Measurements from ENCODE around the gene AKAP5. TPM values are rescaled to one million over a fixed set of nuclear protein-coding genes. Genes with fewer than 3 reads are reported as not detected.

The AKAP5 gene
- total RNA-seq, 2 donors from 2014 or later = 0.51 to 0.82 TPM

DNA sequence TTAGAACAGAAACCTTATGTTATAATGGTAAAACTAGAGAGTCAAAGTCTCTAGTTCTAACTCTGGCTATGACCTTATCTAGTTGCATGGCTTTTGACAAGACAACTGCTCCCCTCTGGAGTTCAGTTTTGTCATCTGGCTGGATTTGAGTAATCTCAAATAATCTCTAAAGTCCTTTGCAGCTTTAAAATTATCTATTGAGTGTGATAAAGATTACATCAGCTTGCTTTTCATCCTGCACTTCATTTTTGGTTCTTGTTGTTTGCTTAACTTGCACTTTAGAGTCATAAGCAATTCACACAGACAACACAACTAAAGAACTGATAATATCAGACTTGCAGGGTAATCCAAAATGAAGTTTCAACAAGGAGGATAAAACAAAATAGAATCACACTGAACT, 2.3 kb downstream of the AKAP5 start:
- Histone ChIP-seq H3K4me3 (no peak overlapping the region), H3K36me3 (no peaks in the 10 kb centered on the region), H3K27ac (no peak overlapping the region), H3K9me3 (no peaks in the 10 kb centered on the region), H3K4me1 (replicated peaks) (peaks cover 4% of the 10 kb centered on the region), H3K27me3 (replicated peaks; ENCODE audit: insufficient read depth) (no peaks in the 10 kb centered on the region)
- TF ChIP-seq, protein P1, sequence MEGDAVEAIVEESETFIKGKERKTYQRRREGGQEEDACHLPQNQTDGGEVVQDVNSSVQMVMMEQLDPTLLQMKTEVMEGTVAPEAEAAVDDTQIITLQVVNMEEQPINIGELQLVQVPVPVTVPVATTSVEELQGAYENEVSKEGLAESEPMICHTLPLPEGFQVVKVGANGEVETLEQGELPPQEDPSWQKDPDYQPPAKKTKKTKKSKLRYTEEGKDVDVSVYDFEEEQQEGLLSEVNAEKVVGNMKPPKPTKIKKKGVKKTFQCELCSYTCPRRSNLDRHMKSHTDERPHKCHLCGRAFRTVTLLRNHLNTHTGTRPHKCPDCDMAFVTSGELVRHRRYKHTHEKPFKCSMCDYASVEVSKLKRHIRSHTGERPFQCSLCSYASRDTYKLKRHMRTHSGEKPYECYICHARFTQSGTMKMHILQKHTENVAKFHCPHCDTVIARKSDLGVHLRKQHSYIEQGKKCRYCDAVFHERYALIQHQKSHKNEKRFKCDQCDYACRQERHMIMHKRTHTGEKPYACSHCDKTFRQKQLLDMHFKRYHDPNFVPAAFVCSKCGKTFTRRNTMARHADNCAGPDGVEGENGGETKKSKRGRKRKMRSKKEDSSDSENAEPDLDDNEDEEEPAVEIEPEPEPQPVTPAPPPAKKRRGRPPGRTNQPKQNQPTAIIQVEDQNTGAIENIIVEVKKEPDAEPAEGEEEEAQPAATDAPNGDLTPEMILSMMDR (IDR thresholded peaks at IDR 0.05) = no peak
- peak; percentile 4 for TF ChIP-seq POLR2AphosphoS5 (IDR thresholded peaks at IDR 0.05)
- intact Hi-C loops (cut with DNase I) = no loop called here
- DNase-seq (ENCODE audit: low spot score) = no peak

DNA sequence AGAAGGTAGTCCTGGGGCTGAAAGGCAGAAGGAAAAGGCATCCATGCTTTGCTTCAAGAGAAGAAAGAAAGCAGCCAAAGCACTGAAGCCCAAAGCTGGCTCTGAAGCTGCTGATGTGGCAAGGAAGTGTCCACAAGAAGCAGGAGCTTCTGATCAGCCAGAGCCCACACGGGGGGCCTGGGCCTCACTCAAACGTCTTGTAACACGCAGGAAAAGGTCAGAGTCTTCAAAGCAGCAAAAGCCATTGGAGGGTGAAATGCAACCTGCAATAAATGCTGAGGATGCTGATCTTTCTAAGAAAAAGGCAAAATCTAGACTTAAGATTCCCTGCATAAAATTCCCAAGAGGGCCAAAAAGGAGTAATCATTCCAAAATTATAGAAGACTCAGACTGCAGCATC, 3.2 kb downstream of the AKAP5 start:
- Histone ChIP-seq H3K4me3 (no peak overlapping the region), H3K36me3 (no peaks in the 10 kb centered on the region), H3K27ac (no peak overlapping the region), H3K9me3 (no peaks in the 10 kb centered on the region), H3K27me3 (replicated peaks; ENCODE audit: insufficient read depth) (no peaks in the 10 kb centered on the region), H3K4me1 (replicated peaks) (peaks cover 4% of the 10 kb centered on the region)
- WGBS = 78% methylated on average over 3 of the region's 3 CpGs
- no peak for DNase-seq (ENCODE audit: low spot score)
- TF ChIP-seq POLR2A (IDR thresholded peaks at IDR 0.05) (no peak), POLR2AphosphoS5 (IDR thresholded peaks at IDR 0.05) (no peak)
- TF ChIP-seq, protein P1 (IDR thresholded peaks at IDR 0.05) = no peak
- intact Hi-C loops (cut with DNase I) = no loop called here

DNA sequence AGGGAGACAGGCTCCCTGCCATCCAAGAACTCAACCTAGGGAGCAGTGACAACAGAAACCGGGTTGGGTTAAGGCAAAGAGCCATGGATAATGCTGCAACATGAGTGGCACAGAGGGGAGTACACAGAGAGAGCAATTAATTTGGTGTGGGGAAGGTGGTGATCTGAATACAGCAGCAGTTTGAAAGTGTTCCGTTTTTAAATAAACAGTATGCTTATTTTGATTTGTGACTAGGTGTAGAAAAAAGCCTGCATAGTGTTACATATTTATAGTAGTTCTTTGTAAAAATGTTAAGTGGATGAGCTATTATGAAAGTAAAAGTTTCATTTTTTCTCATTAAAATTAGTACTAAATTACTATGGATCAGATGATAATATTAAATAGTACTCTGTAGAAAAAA, 8.7 kb downstream of the AKAP5 start:
- no peak overlapping the region for H3K4me3 ChIP-seq
- H3K4me1 ChIP-seq (replicated peaks) = no peaks in the 10 kb centered on the region
- DNase-seq (ENCODE audit: low spot score) = no peak
- no peaks in the 10 kb centered on the region for H3K27me3 ChIP-seq (replicated peaks; ENCODE audit: insufficient read depth)
- 33% methylated on average over 2 of the region's 2 CpGs for WGBS
- no peaks in the 10 kb centered on the region for H3K9me3 ChIP-seq
- H3K27ac ChIP-seq = no peak overlapping the region
- intact Hi-C loops (cut with DNase I) = loop anchor here (10.0 kb wide), 1 partner anchor 129 kb away; no protein-coding TSS in a partner anchor
- no peaks in the 10 kb centered on the region for H3K36me3 ChIP-seq
- TF ChIP-seq, protein P1 (IDR thresholded peaks at IDR 0.05) = no peak
- no peak for TF ChIP-seq POLR2AphosphoS5 (IDR thresholded peaks at IDR 0.05)
- TF ChIP-seq POLR2A (IDR thresholded peaks at IDR 0.05) = no peak

DNA sequence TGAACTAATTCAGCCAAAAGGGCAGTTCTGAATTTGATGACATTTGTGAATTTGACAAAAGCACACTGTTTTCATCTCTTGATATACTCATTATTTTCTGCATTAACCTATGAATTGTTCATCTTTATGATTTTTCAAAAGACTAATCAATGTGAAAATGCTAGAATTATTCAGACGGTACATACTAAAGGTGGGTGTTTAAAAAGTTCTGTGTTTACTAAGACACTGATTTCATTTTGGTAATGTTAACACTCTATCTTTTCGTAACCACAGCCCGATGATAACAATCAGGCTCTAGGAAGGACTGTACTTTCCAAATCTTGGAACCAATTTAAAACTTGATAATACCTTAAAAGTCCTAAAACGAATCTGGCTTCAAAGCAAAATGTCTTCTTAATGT, 9.4 kb downstream of the AKAP5 start:
- no peaks in the 10 kb centered on the region for H3K27me3 ChIP-seq (replicated peaks; ENCODE audit: insufficient read depth)
- intact Hi-C loops (cut with DNase I) = loop anchor here (5.0 to 10.0 kb wide), 2 partner anchors 42 to 130 kb away; no protein-coding TSS in a partner anchor
- no peak for DNase-seq (ENCODE audit: low spot score)
- no peaks in the 10 kb centered on the region for H3K36me3 ChIP-seq
- H3K9me3 ChIP-seq = no peaks in the 10 kb centered on the region
- no peak overlapping the region for H3K4me3 ChIP-seq
- H3K4me1 ChIP-seq (replicated peaks) = no peaks in the 10 kb centered on the region
- 68% methylated on average over 4 of the region's 4 CpGs for WGBS
- no peak overlapping the region for H3K27ac ChIP-seq
- TF ChIP-seq, protein P1 (IDR thresholded peaks at IDR 0.05) = no peak
- no peak for TF ChIP-seq POLR2AphosphoS5 (IDR thresholded peaks at IDR 0.05)
- no peak for TF ChIP-seq POLR2A (IDR thresholded peaks at IDR 0.05)

DNA sequence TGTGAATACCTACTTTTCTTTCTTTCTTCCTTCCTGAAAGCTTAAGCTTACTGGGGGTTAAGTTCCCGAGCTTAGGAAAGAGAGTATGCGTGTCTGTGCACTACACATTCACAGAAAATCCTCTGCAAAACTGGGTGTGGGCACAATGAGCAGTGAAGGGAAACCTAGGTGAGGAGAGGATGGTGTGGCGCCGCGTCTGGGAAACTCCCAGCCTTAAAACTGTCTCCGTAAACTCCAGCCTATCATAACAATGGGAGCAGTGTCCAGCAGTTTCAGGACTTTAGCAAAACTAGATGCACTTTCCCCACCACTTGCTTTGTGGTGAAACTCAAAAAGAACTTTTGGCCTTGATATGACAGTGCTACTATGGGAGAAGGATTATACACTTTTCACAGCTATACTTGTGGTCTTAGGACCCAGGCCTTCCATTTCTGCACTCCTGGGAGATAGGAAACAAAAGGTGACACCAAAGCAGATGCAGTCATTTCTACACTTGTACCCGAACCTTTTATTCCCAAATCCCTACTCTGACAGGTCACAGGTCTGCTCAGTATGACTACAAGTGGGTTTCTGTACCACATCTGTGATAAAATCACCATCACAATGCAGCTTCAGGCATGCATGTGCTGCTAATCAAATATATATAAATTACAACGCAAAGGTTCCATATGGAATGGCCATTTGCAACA, 10.4 kb downstream of the AKAP5 start:
- DNase-seq (ENCODE audit: low spot score) = no peak
- no peak overlapping the region for H3K27ac ChIP-seq
- H3K4me1 ChIP-seq (replicated peaks) = no peaks in the 10 kb centered on the region
- TF ChIP-seq, protein P1 (IDR thresholded peaks at IDR 0.05) = no peak
- no peak for TF ChIP-seq POLR2AphosphoS5 (IDR thresholded peaks at IDR 0.05)
- no peak for TF ChIP-seq POLR2A (IDR thresholded peaks at IDR 0.05)
- no peak overlapping the region for H3K4me3 ChIP-seq
- intact Hi-C loops (cut with DNase I) = loop anchor here (5.0 to 10.0 kb wide), 2 partner anchors 43 to 131 kb away; no protein-coding TSS in a partner anchor
- H3K27me3 ChIP-seq (replicated peaks; ENCODE audit: insufficient read depth) = no peaks in the 10 kb centered on the region
- 85% methylated on average over 8 of the region's 8 CpGs for WGBS
- H3K36me3 ChIP-seq = no peaks in the 10 kb centered on the region
- no peaks in the 10 kb centered on the region for H3K9me3 ChIP-seq
